CD8-positive, alpha-beta memory T cell (primary cell): ENCODE results near the gene ATP2B2. TPM values are rescaled to one million over a fixed set of nuclear protein-coding genes. Genes with fewer than 3 reads are reported as not detected.

Source experiments
- CTCF ChIA-PET: fragments of 350-600 bp; sonication (Branson Sonifier 250); formaldehyde crosslinking; loops from one replicate; lab custom pipeline; 2021; ENCODE audit warnings: antibody characterized with exemption; lab: Charles Lee
- POLR2A ChIA-PET: fragments of 350-600 bp; sonication (Branson Sonifier 250); formaldehyde crosslinking; loops from one replicate; lab custom pipeline; 2021; ENCODE audit warnings: antibody characterized with exemption; lab: Charles Lee
- DNase-seq, 5 donors: peaks; one replicate each; pipeline versions ENCODE4 v3.0.0 to v3.0.0-alpha.2; 2020 to 2022; ENCODE audit warnings: mixed read lengths in 1 of 5
- H3K27ac ChIP-seq: one replicate; pipeline ENCODE4 v1.7.0; 2013; ENCODE audit warnings: low read depth, mild to moderate bottlenecking, low read length, moderate library complexity
- H3K27me3 ChIP-seq: 2 replicates; pipeline ENCODE4 v1.7.0; 2013; ENCODE audit warnings: low read length, mild to moderate bottlenecking; ENCODE audit not compliant: insufficient read depth, poor library complexity, severe bottlenecking
- H3K36me3 ChIP-seq: 2 replicates; pipeline ENCODE4 v1.7.0; 2013; ENCODE audit warnings: mild to moderate bottlenecking, low read length, moderate library complexity; ENCODE audit not compliant: insufficient read depth
- H3K4me1 ChIP-seq: 2 replicates; pipeline ENCODE4 v1.7.0; 2013; ENCODE audit warnings: mild to moderate bottlenecking, low read length, moderate library complexity; ENCODE audit not compliant: insufficient read depth
- H3K4me3 ChIP-seq: 2 replicates; pipeline ENCODE4 v1.7.0; 2013; ENCODE audit warnings: mild to moderate bottlenecking, low read length
- H3K9me3 ChIP-seq: 2 replicates; pipeline ENCODE4 v1.7.0; 2013; ENCODE audit warnings: mild to moderate bottlenecking, low read length
- H3K27ac Mint-ChIP-seq, 8 donors: one replicate each; pipeline ENCODE4 v1.8.0; 2020 to 2021; ENCODE audit warnings: mixed read lengths in 8 of 8, mild to moderate bottlenecking in 6 of 8, inconsistent platforms in 3 of 8, moderate library complexity in 3 of 8
- H3K27me3 Mint-ChIP-seq, 2 donors: one replicate each; pipeline ENCODE4 v1.8.0; 2020 to 2021; ENCODE audit warnings: mixed read lengths in 2 of 2, mild to moderate bottlenecking in 1 of 2, moderate library complexity in 1 of 2
- H3K36me3 Mint-ChIP-seq, 3 donors: one replicate each; pipeline ENCODE4 v1.8.0; 2020 to 2021; ENCODE audit warnings: mixed read lengths in 3 of 3, inconsistent platforms in 1 of 3, mild to moderate bottlenecking in 1 of 3
- H3K4me1 Mint-ChIP-seq, 3 donors: one replicate each; pipeline ENCODE4 v1.8.0; 2020 to 2021; ENCODE audit warnings: mixed read lengths in 3 of 3, inconsistent platforms in 1 of 3, mild to moderate bottlenecking in 1 of 3
- H3K4me3 Mint-ChIP-seq, 7 donors: one replicate each; pipeline ENCODE4 v1.8.0; 2020 to 2021; ENCODE audit warnings: mixed read lengths in 7 of 7, mild to moderate bottlenecking in 6 of 7, moderate library complexity in 4 of 7, inconsistent platforms in 2 of 7
- H3K9me3 Mint-ChIP-seq, 5 donors: one replicate each; pipeline ENCODE4 v1.8.0; 2020 to 2022; ENCODE audit warnings: mixed read lengths in 5 of 5, mild to moderate bottlenecking in 3 of 5, moderate library complexity in 2 of 5, inconsistent platforms in 1 of 5
- polyA plus RNA-seq: library from polyadenylated mRNA; unstranded; fragments of 300-500 nt; fragmentation: Illumina TruSeq; gene quantifications from one replicate; pipeline ENCODE4 v1.2.3, GENCODE V29; 2021
- total RNA-seq, 2 experiments: library from RNA; stranded (reverse); gene quantifications; one replicate each; pipeline ENCODE4 v1.2.3, GENCODE V29; 2021

The ATP2B2 gene
- total and polyA plus RNA-seq, 3 experiments from 2014 or later: not detected

DNA sequence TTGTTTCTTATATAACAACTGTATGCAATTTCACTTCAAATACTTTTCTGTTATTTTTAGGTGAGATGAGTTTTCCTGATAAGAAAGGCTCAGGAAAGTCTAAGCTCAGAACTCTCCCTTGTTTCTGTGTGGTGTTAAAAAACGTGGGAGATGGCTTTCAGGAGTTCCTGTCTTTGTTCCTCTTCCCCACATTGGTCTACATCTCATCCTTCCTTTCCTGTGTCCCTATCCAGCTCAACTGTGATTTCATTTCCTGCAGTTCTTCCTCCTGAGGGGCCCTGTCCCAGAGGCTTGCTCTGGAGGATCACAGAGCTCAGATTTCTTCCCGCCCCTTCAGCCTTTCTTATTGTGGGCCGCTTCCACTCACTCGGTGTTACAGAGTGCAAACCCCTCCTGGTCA lies 195.7 kb downstream of the ATP2B2 start:
- ChIA-PET POLR2A (no interaction called here), CTCF (no interaction called here)
- H3K27ac Mint-ChIP-seq: peak overlapping the region in 6 of 8 donors; percentile 4 to 82 (median 40)
- H3K27me3 Mint-ChIP-seq: no peaks in the 10 kb centered on the region
- H3K4me3 ChIP-seq: no peak overlapping the region
- DNase-seq: no peak
- H3K36me3 ChIP-seq: peaks cover 60% of the 10 kb centered on the region
- H3K27me3 ChIP-seq: no peaks in the 10 kb centered on the region
- H3K4me1 Mint-ChIP-seq: peaks cover 0 to 6% (median 2%) of the 10 kb centered on the region in 3 donors
- no peaks in the 10 kb centered on the region for H3K9me3 ChIP-seq
- no peaks in the 10 kb centered on the region for H3K9me3 Mint-ChIP-seq
- no peaks in the 10 kb centered on the region for H3K4me1 ChIP-seq
- H3K4me3 Mint-ChIP-seq: no peak overlapping the region
- no peak overlapping the region for H3K27ac ChIP-seq
- H3K36me3 Mint-ChIP-seq: peaks cover 0 to 93% (median 8%) of the 10 kb centered on the region in 3 donors

- peaks cover 0 to 93% (median 5%) of the 10 kb centered on the region in 3 donors for H3K36me3 Mint-ChIP-seq
- H3K4me3 Mint-ChIP-seq: no peak overlapping the region
- no peaks in the 10 kb centered on the region for H3K4me1 ChIP-seq
- CTCF ChIA-PET: interaction anchor here (1.5 kb wide), 1 partner anchor 377 kb away, joined by 3 read pairs; no protein-coding TSS in a partner anchor
- no peaks in the 10 kb centered on the region for H3K27me3 Mint-ChIP-seq
- DNase-seq: no peak
- no peaks in the 10 kb centered on the region for H3K4me1 Mint-ChIP-seq
- H3K27ac Mint-ChIP-seq: no peak overlapping the region
- POLR2A ChIA-PET: no interaction called here
- H3K4me3 ChIP-seq: no peak overlapping the region
- H3K36me3 ChIP-seq: peaks cover 60% of the 10 kb centered on the region
- no peaks in the 10 kb centered on the region for H3K9me3 Mint-ChIP-seq
- H3K9me3 ChIP-seq: no peaks in the 10 kb centered on the region
- no peaks in the 10 kb centered on the region for H3K27me3 ChIP-seq
- H3K27ac ChIP-seq: no peak overlapping the region
These were observed 196.7 kb downstream of the ATP2B2 start for GRCh38 chr3:10308678-10309077.

DNA sequence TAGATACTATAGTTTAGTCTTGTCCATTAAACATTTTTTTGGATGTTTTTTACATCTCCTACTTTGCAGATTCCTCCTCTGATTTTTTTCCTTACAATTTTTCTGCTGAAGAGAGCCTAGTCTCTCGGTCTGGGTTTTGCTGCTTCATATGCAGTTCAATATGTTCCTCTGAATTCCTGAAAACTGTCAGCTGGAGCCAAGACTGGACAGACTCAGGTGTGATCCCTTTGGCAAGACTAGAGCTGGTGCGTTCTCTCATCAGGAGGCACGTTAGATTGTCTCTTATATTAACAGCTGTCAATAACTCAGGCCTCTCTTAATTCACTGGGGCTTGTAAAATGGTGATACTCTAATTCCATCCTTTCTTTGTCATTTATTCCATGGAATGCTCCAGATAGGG lies 199.2 kb downstream of the ATP2B2 start:
- no peak overlapping the region for H3K4me3 Mint-ChIP-seq
- peaks cover 0 to 93% (median 11%) of the 10 kb centered on the region in 3 donors for H3K36me3 Mint-ChIP-seq
- no peaks in the 10 kb centered on the region for H3K9me3 Mint-ChIP-seq
- H3K4me1 Mint-ChIP-seq: no peaks in the 10 kb centered on the region
- Histone ChIP-seq H3K9me3 (no peaks in the 10 kb centered on the region), H3K27me3 (no peaks in the 10 kb centered on the region), H3K27ac (no peak overlapping the region), H3K4me1 (no peaks in the 10 kb centered on the region), H3K4me3 (no peak overlapping the region), H3K36me3 (peaks cover 53% of the 10 kb centered on the region)
- no peaks in the 10 kb centered on the region for H3K27me3 Mint-ChIP-seq
- no peak for DNase-seq
- CTCF ChIA-PET: no interaction called here
- POLR2A ChIA-PET: no interaction called here
- H3K27ac Mint-ChIP-seq: peak overlapping the region in 3 of 8 donors; percentile 34 to 79 (median 39)

DNA sequence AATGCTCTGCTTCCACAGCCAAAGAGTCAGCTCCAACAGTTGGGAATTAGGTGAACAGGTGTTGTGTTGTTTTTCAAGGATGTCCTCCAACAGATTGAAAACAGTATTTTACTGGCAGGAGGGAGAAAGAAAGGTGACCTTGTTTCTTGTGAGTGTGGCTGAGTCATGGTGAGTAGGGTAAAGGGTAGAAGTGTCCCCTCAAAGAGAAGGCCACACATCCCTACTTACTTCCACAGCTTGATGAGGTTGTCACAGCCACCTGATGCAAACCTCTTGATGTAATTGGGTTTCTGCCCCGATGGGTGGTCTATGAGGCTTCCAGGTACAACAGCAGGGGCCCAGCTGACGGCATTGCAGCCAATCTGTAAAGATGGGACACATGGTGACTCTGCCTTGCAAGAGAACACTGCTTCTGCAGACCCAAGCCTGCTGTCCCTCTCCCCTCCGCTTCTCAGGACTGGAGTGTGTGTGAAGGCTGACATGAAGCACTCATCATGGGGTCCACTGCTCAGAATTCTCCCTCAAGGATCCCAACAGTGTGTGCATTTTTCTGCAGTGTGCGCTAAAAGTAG lies 200.0 kb downstream of the ATP2B2 start:
- Mint-ChIP-seq H3K4me1 (no peaks in the 10 kb centered on the region), H3K9me3 (no peaks in the 10 kb centered on the region), H3K27ac (no peak overlapping the region), H3K27me3 (no peaks in the 10 kb centered on the region), H3K36me3 (peaks cover 0 to 93% (median 14%) of the 10 kb centered on the region in 3 donors), H3K4me3 (no peak overlapping the region)
- Histone ChIP-seq H3K9me3 (no peaks in the 10 kb centered on the region), H3K27me3 (no peaks in the 10 kb centered on the region), H3K27ac (no peak overlapping the region), H3K36me3 (peaks cover 54% of the 10 kb centered on the region), H3K4me3 (no peak overlapping the region), H3K4me1 (no peaks in the 10 kb centered on the region)
- ChIA-PET CTCF (interaction anchor here (1.1 kb wide), 1 partner anchor 15 kb away, joined by 3 read pairs; no protein-coding TSS in a partner anchor), POLR2A (no interaction called here)
- DNase-seq: no peak

GRCh38 chr3:10304905-10305304 lies 200.5 kb downstream of the ATP2B2 start:
- DNase-seq: no peak
- POLR2A ChIA-PET: no interaction called here
- Histone ChIP-seq H3K36me3 (peaks cover 55% of the 10 kb centered on the region), H3K4me3 (no peak overlapping the region), H3K27ac (no peak overlapping the region), H3K4me1 (no peaks in the 10 kb centered on the region), H3K9me3 (no peaks in the 10 kb centered on the region), H3K27me3 (no peaks in the 10 kb centered on the region)
- Mint-ChIP-seq H3K9me3 (no peaks in the 10 kb centered on the region), H3K4me3 (no peak overlapping the region), H3K27ac (no peak overlapping the region), H3K27me3 (no peaks in the 10 kb centered on the region), H3K36me3 (peaks cover 0 to 92% (median 13%) of the 10 kb centered on the region in 3 donors), H3K4me1 (peaks cover under 1% of the 10 kb centered on the region in 3 donors)
- CTCF ChIA-PET: interaction anchor here (1.1 kb wide), 1 partner anchor 15 kb away, joined by 3 read pairs; no protein-coding TSS in a partner anchor

DNA sequence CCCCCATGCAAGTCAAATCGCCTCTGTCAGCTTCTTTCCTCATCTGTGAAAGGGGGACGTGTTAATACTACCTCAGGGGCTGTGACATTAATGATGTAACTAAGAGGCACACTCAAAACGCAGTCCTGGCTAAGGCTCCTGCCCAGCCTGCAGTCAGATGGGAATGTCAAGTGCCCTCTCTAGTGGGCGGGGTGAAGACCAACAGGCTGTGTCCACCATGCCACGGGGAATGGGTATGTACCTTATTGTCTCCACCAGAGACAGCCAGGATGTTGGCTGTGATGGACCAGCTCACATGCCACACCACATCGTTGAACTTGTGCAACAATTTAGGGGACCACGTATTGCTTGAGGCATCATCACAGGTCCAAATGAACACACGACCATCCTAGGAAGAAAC lies 201.6 kb downstream of the ATP2B2 start:
- H3K9me3 ChIP-seq: no peaks in the 10 kb centered on the region
- peak overlapping the region in 4 of 8 donors; percentile 21 to 47 (median 38) for H3K27ac Mint-ChIP-seq
- peaks cover 0 to 94% (median 10%) of the 10 kb centered on the region in 3 donors for H3K36me3 Mint-ChIP-seq
- H3K27ac ChIP-seq: no peak overlapping the region
- no peak overlapping the region for H3K4me3 ChIP-seq
- H3K9me3 Mint-ChIP-seq: no peaks in the 10 kb centered on the region
- DNase-seq: no peak
- peaks cover 6 to 11% (median 7%) of the 10 kb centered on the region in 3 donors for H3K4me1 Mint-ChIP-seq
- H3K4me3 Mint-ChIP-seq: no peak overlapping the region
- H3K27me3 ChIP-seq: no peaks in the 10 kb centered on the region
- ChIA-PET POLR2A (no interaction called here), CTCF (interaction anchor here (1.1 kb wide), 1 partner anchor 14 kb away, joined by 3 read pairs; no protein-coding TSS in a partner anchor)
- no peaks in the 10 kb centered on the region for H3K4me1 ChIP-seq
- peaks cover 55% of the 10 kb centered on the region for H3K36me3 ChIP-seq
- no peaks in the 10 kb centered on the region for H3K27me3 Mint-ChIP-seq

GRCh38 chr3:10303105-10303504 lies 202.3 kb downstream of the ATP2B2 start:
- Mint-ChIP-seq H3K27me3 (no peaks in the 10 kb centered on the region), H3K9me3 (no peaks in the 10 kb centered on the region), H3K4me1 (peaks cover 6 to 11% (median 7%) of the 10 kb centered on the region in 3 donors), H3K36me3 (peaks cover 0 to 90% (median 10%) of the 10 kb centered on the region in 3 donors), H3K4me3 (no peak overlapping the region), H3K27ac (peak overlapping the region in 1 of 8 donors; percentile 60)
- H3K4me1 ChIP-seq: no peaks in the 10 kb centered on the region
- no peak overlapping the region for H3K4me3 ChIP-seq
- no peaks in the 10 kb centered on the region for H3K9me3 ChIP-seq
- H3K27me3 ChIP-seq: no peaks in the 10 kb centered on the region
- POLR2A ChIA-PET: no interaction called here
- CTCF ChIA-PET: interaction anchor here (1.1 kb wide), 1 partner anchor 13 kb away, joined by 3 read pairs; no protein-coding TSS in a partner anchor
- no peak for DNase-seq
- H3K27ac ChIP-seq: no peak overlapping the region
- peaks cover 53% of the 10 kb centered on the region for H3K36me3 ChIP-seq

DNA sequence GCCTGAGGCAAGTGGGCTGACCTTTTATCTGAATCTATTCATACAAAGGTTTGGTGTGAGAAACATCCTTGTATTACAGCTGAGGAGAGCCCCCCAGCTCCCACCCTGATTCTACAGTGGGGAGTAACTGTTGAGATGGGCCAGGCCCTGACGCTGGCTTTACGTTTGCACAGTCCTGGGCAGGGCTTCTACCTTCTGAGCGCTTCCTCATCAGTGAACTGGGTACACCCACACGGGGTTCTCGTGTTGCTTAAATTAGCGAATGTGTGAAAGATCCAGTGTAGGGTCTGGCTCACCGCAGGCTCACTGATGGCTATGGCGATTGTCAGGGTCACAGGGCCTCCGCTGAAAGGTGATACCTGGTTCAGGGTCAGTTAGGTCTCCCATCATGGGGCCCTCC lies 205.3 kb downstream of the ATP2B2 start:
- Mint-ChIP-seq H3K27ac (peak overlapping the region in 3 of 8 donors; percentile 26 to 80 (median 74)), H3K4me1 (peaks cover 6 to 11% (median 7%) of the 10 kb centered on the region in 3 donors), H3K36me3 (peaks cover 0 to 77% (median 13%) of the 10 kb centered on the region in 3 donors), H3K27me3 (no peaks in the 10 kb centered on the region), H3K9me3 (no peaks in the 10 kb centered on the region), H3K4me3 (no peak overlapping the region)
- ChIA-PET CTCF (no interaction called here), POLR2A (no interaction called here)
- no peak overlapping the region for H3K4me3 ChIP-seq
- no peaks in the 10 kb centered on the region for H3K9me3 ChIP-seq
- H3K4me1 ChIP-seq: no peaks in the 10 kb centered on the region
- H3K36me3 ChIP-seq: peaks cover 39% of the 10 kb centered on the region
- no peaks in the 10 kb centered on the region for H3K27me3 ChIP-seq
- no peak overlapping the region for H3K27ac ChIP-seq
- no peak for DNase-seq
